Upper lobe of left lung (tissue), 6 donors: ENCODE data around the gene ST8SIA6. TPM values are rescaled to one million over a fixed set of nuclear protein-coding genes. Genes with fewer than 3 reads are reported as not detected.

ENCODE experiments used
- ATAC-seq, 2 donors: fragments of 200-7000 bp; cut with Tn5 transposase; one replicate each; pipeline ENCODE4 v1.9.1; 2022; ENCODE audit warnings: mild to moderate bottlenecking in 2 of 2, moderate library complexity in 2 of 2; ENCODE audit not compliant: low FRiP score in 2 of 2
- DNase-seq, 2 donors: peaks; one replicate each; pipeline ENCODE4 v3.0.0-alpha.2; 2019 to 2020
- H3K27ac ChIP-seq, 4 donors: fragments of 200-600 bp; sonication (generic); one replicate each; pipeline ENCODE4 v1.5.1; 2016 to 2019
- H3K27me3 ChIP-seq, 4 donors: fragments of 200-600 bp; sonication (generic); one replicate each; pipeline ENCODE4 v1.5.1; 2017 to 2019
- H3K36me3 ChIP-seq, 4 donors: fragments of 200-600 bp; sonication (generic); one replicate each; pipeline ENCODE4 v1.5.1; 2016 to 2019
- H3K4me1 ChIP-seq, 4 donors: fragments of 200-600 bp; sonication (generic); one replicate each; pipeline ENCODE4 v1.5.1; 2018 to 2019
- H3K4me3 ChIP-seq, 4 donors: fragments of 200-600 bp; sonication (generic); one replicate each; pipeline ENCODE4 v1.5.1; 2017 to 2019; ENCODE audit warnings: mild to moderate bottlenecking in 2 of 4, moderate library complexity in 1 of 4
- H3K9me3 ChIP-seq, 4 donors: fragments of 200-600 bp; sonication (generic); one replicate each; pipeline ENCODE4 v1.5.1; 2018 to 2019
- EP300 ChIP-seq, 4 donors: sonication (generic); formaldehyde crosslinking; IDR thresholded peaks; one replicate each; pipeline ENCODE4 v1.5.1; 2017; ENCODE audit warnings: antibody characterized with exemption in 4 of 4, control low read depth in 2 of 4
- POLR2A ChIP-seq, 4 donors: fragments of 450-650 bp; IDR thresholded peaks; one replicate each; pipeline ENCODE4 v1.5.1; 2016 to 2017; ENCODE audit warnings: antibody characterized with exemption in 4 of 4, mild to moderate bottlenecking in 2 of 4
- POLR2AphosphoS5 ChIP-seq, 2 donors: sonication (generic); formaldehyde crosslinking; IDR thresholded peaks; one replicate each; pipeline ENCODE4 v1.5.1; 2017; ENCODE audit warnings: antibody characterized with exemption in 2 of 2
- WGBS, 2 donors: methylation state at CpG; one replicate each; pipeline ENCODE4 v1.1.5; 2017 to 2018; 5-methylcytosine and 5-hydroxymethylcytosine counted together
- total RNA-seq, 6 donors: library from RNA; depleted of rRNA in 4 of 6; stranded (reverse); fragments of >200 nt in 4 of 6; gene quantifications; one replicate each; pipeline versions ENCODE4 v1.1.0 to v1.2.1, GENCODE V29; 2016 to 2021
- TF ChIP-seq, protein P1 (sequence below), 6 experiments: fragments of 450-650 bp in 4 of 6; fragments of 200-600 bp in 2 of 6; sonication (generic) in 2 of 6; IDR thresholded peaks; one replicate each; pipeline ENCODE4 v1.5.1; 2016 to 2019; ENCODE audit warnings: antibody characterized with exemption in 6 of 6
- donor health status: DM: no; HTN: no; CAD: no; lungs with moderate emphysema.
- donor health status: DM: no; HTN: yes; CAD: no; lungs with severe emphysema.

Gene ST8SIA6
- total RNA-seq, 6 donors from 2014 or later, result 5.5 to 12.6 (median 7.0) TPM

DNA sequence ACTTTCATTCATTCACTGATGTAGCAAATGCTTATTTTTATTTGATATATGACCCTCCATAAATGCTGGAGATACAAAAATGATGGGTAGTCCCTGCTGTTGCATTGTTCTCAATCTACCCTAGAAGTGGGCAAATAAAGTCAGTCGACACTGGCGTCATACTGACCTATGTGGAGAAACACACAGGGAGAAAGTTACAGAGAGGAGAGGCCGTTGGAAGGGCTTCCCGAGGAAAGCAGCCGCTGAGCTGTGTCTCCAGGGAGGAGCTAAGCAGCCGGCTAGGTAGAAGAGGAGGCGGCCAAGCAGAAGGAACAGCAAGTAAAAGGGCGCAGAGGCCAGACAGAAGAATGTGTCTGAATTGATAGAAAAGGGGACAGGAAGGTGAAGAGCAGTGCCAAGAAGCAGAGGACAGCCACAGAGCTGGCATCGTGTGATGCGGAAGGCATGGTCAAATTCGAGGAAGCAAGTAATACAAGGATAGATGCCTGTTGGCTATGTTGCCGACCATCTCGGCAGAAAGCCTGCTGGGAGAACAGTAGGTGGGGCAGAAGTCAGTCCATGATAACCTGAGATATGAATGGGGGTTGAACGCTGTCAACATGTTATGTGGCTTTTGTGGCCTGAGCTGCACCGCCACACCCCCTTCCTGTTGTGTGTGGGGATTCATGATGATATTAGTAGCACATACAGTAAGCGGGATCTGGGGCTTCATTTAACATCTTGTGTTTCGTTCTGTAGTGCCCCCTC, 25.9 kb downstream of the ST8SIA6 start:
- 31 to 33% methylated on average over 17 of the region's 17 CpGs for WGBS, 2 donors
- ATAC-seq (peak in 1 of 2 donors; percentile 14), DNase-seq (peak in 1 of 2 donors; percentile 38)
- H3K27ac ChIP-seq, result peak overlapping the region; percentile 33 to 71 (median 63)
- H3K4me3 ChIP-seq, result no peak overlapping the region
- no peaks in the 10 kb centered on the region for H3K9me3 ChIP-seq
- H3K36me3 ChIP-seq, result no peaks in the 10 kb centered on the region
- TF ChIP-seq, protein P1, sequence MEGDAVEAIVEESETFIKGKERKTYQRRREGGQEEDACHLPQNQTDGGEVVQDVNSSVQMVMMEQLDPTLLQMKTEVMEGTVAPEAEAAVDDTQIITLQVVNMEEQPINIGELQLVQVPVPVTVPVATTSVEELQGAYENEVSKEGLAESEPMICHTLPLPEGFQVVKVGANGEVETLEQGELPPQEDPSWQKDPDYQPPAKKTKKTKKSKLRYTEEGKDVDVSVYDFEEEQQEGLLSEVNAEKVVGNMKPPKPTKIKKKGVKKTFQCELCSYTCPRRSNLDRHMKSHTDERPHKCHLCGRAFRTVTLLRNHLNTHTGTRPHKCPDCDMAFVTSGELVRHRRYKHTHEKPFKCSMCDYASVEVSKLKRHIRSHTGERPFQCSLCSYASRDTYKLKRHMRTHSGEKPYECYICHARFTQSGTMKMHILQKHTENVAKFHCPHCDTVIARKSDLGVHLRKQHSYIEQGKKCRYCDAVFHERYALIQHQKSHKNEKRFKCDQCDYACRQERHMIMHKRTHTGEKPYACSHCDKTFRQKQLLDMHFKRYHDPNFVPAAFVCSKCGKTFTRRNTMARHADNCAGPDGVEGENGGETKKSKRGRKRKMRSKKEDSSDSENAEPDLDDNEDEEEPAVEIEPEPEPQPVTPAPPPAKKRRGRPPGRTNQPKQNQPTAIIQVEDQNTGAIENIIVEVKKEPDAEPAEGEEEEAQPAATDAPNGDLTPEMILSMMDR (IDR thresholded peaks at IDR 0.05), result no peak
- TF ChIP-seq POLR2AphosphoS5 (IDR thresholded peaks at IDR 0.05), result peak in 1 of 2 donors; percentile 20
- no peaks in the 10 kb centered on the region for H3K27me3 ChIP-seq
- H3K4me1 ChIP-seq, result peaks cover 11 to 39% (median 21%) of the 10 kb centered on the region in 4 donors

DNA sequence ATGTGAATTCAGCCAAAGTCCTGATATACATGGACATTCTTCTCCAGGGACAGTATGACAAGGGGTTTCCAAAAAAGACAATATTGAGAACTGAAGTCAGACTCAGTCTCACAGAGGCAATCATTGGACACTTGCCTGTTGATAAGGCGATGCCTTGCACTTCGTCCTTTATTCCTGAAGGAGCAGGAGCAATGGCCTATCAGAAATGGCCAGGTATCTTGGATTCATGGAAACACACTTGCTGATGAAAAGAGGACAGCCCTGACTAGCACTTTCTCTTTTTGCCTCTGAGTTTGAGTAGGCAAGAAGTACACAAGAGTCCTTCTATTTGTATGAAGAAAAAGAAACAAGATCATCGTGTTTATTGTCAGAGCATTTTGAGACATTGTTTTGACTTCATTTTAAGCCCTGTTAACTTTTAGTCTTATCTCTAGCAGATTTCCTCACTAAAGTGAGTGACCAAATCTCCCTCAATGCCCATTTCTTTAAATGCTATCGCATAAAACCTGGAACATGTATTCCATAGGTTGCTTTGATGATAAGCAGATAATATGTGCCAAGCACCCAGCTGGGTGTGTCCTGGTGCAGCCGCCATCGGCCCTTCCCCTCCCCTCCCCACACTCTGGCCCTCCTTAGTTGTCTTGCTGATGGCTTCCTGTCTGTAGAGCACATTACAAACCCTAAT, 26.6 kb downstream of the ST8SIA6 start:
- 46 to 56% methylated on average over 6 of the region's 6 CpGs for WGBS, 2 donors
- TF ChIP-seq EP300 (IDR thresholded peaks at IDR 0.05), result no peak
- TF ChIP-seq POLR2AphosphoS5 (IDR thresholded peaks at IDR 0.05), result no peak
- H3K27me3 ChIP-seq, result no peaks in the 10 kb centered on the region
- no peak overlapping the region for H3K4me3 ChIP-seq
- peak overlapping the region; percentile 33 to 71 (median 63) for H3K27ac ChIP-seq
- DNase-seq, result peak in 1 of 2 donors; percentile 8
- no peaks in the 10 kb centered on the region for H3K9me3 ChIP-seq
- no peaks in the 10 kb centered on the region for H3K36me3 ChIP-seq
- peaks cover 11 to 39% (median 21%) of the 10 kb centered on the region in 4 donors for H3K4me1 ChIP-seq
- ATAC-seq, result no peak

DNA sequence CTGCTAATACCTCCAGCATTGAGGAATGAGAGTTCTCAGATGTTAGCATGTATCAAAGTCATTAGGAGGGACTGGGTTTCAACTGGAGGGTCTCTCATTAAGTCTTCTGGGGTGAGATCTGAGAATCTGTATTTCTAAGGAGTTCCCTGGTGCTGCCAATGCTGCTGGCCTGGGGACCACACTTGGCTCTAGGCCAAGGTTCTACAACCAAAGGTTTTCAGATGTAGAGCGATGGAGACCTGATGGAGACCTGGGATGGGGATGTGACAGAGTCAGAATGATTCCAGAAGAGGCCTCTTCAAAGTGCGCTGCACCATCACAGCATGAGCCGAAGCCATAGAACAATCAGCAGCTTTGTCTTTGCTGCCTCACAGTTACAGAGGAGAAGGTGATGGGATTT, 27.2 kb downstream of the ST8SIA6 start:
- Histone ChIP-seq H3K36me3 (no peaks in the 10 kb centered on the region), H3K27ac (peak overlapping the region in 3 of 4 donors; percentile 57 to 71 (median 69)), H3K9me3 (no peaks in the 10 kb centered on the region), H3K27me3 (no peaks in the 10 kb centered on the region), H3K4me3 (no peak overlapping the region), H3K4me1 (peaks cover 11 to 39% (median 21%) of the 10 kb centered on the region in 4 donors)
- no peak for TF ChIP-seq POLR2AphosphoS5 (IDR thresholded peaks at IDR 0.05)
- TF ChIP-seq, protein P1 (IDR thresholded peaks at IDR 0.05), result no peak
- TF ChIP-seq POLR2A (IDR thresholded peaks at IDR 0.05), result no peak
- no peak for DNase-seq
- ATAC-seq, result no peak
- 92 to 100% methylated on average over 3 of the region's 3 CpGs for WGBS, 2 donors

DNA sequence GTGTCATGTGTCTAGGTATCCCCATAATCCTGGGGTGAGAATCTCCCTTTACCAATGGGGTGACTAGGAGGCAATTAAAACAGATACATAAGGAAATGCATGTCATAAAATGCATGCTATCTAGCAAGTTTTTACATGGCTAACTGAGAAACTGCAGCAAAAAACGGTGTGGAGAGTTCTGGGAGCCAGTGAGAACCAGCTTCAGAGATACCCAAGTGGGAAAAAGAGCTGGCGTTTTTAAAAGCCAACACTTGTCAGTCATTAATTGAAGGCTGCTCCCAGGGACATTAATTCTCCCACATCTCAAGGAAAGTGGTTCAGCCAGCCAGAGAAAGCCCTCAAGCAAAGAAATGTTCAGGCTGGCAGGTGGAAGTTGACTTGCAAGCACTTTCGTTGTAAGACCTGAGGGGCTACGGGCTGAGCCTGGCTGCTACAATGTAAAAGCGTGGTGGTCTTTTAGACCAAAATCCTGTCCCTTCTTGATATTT, 28.1 kb downstream of the ST8SIA6 start:
- peaks cover 11 to 39% (median 21%) of the 10 kb centered on the region in 4 donors for H3K4me1 ChIP-seq
- peak overlapping the region; percentile 3 to 66 (median 38) for H3K27ac ChIP-seq
- no peaks in the 10 kb centered on the region for H3K27me3 ChIP-seq
- TF ChIP-seq, protein P1 (IDR thresholded peaks at IDR 0.05), result no peak
- TF ChIP-seq POLR2A (IDR thresholded peaks at IDR 0.05) (no peak), EP300 (IDR thresholded peaks at IDR 0.05) (no peak), POLR2AphosphoS5 (IDR thresholded peaks at IDR 0.05) (no peak)
- no peaks in the 10 kb centered on the region for H3K36me3 ChIP-seq
- H3K9me3 ChIP-seq, result no peaks in the 10 kb centered on the region
- ATAC-seq (no peak), DNase-seq (no peak)
- 51 to 62% methylated on average over 5 of the region's 5 CpGs for WGBS, 2 donors
- H3K4me3 ChIP-seq, result no peak overlapping the region

DNA sequence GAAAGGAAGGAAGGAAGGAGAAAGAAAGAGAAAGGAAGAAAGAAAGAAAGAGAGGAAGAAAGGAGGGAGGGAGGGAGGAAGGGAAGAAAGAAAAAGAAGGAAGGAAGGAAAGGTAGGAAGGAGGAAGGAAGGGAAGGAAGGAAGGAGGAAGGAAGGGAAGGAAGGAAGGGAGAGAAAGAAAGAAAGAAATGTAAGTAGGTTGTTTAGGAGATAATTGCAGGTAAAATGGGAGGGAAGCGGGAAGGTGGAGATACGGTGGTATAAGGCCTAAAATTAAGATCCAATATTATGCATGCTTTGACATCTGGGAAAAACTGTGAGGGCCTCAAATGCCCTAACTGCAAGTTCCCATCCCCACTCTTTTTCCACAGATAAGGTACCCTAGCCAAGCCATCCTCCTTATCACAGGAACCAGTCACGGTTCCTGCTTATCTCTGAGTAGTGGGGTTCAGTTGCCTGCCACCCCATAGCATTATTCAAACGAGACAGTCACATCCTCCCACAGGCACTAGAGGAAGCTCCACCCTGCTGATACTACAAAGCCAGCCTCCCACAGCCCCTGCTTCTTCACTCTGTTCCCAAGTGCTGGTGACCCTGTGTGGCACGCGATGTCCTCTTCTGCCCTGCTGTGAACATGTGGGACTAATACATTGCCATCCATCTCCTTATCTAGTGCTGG, 28.7 kb downstream of the ST8SIA6 start:
- DNase-seq (peak in 1 of 2 donors; percentile 33), ATAC-seq (peak in 1 of 2 donors; percentile 28)
- H3K9me3 ChIP-seq, result no peaks in the 10 kb centered on the region
- no peaks in the 10 kb centered on the region for H3K36me3 ChIP-seq
- H3K4me1 ChIP-seq, result peaks cover 11 to 39% (median 21%) of the 10 kb centered on the region in 4 donors
- H3K27ac ChIP-seq, result peak overlapping the region; percentile 3 to 66 (median 41)
- H3K4me3 ChIP-seq, result no peak overlapping the region
- no peaks in the 10 kb centered on the region for H3K27me3 ChIP-seq
- TF ChIP-seq, protein P1 (IDR thresholded peaks at IDR 0.05), result no peak
- peak in 2 of 4 donors; percentile 93 to 95 for TF ChIP-seq EP300 (IDR thresholded peaks at IDR 0.05)
- TF ChIP-seq POLR2AphosphoS5 (IDR thresholded peaks at IDR 0.05), result peak in 1 of 2 donors; percentile 77
- WGBS, 2 donors, result 38 to 50% methylated on average over 6 of the region's 6 CpGs
